ENCODE data around the gene CAMSAP2.

The CAMSAP2 gene

GRCh38 chr1:200831091-200831490 is 92.4 kb downstream of the CAMSAP2 start:
- peaks cover 0 to 18% (median 0%) of the 10 kb centered on the region in 11 experiments; a peak in 3 of 22 replicates for H4K20me1 ChIP-seq
- peaks cover 3 to 39% (median 15%) of the 10 kb centered on the region in 11 experiments; a peak in 20 of 22 replicates for H3K36me3 ChIP-seq
- H3K27me3 ChIP-seq = no peaks in the 10 kb centered on the region
- no peak overlapping the region for H3K9ac ChIP-seq
- H3K4me1 ChIP-seq = peaks cover 0 to 28% (median 20%) of the 10 kb centered on the region in 10 experiments; a peak in 15 of 20 replicates
- no peak overlapping the region for H3K4me2 ChIP-seq
- H3K4me3 ChIP-seq = no peak overlapping the region
- peaks cover under 1 to 4% (median 2%) of the 10 kb centered on the region in 11 experiments; a peak in 20 of 22 replicates for H3K9me3 ChIP-seq (replicated peaks in 1 of 11)
- no peak overlapping the region for H3K27ac ChIP-seq
- TF ChIP-seq Cebpa-rat (IDR thresholded peaks at IDR 0.05) = no peak

GRCh38 chr1:200834383-200834782 is 95.7 kb downstream of the CAMSAP2 start:
- no peak overlapping the region for H3K9ac ChIP-seq
- peaks cover 0 to 7% (median 0%) of the 10 kb centered on the region in 10 experiments; a peak in 3 of 20 replicates for H3K4me1 ChIP-seq
- H3K27ac ChIP-seq = no peak overlapping the region
- H3K4me3 ChIP-seq = no peak overlapping the region
- peaks cover 10 to 58% (median 24%) of the 10 kb centered on the region in 11 experiments; a peak in 20 of 22 replicates for H3K36me3 ChIP-seq
- no peak overlapping the region for H3K4me2 ChIP-seq
- no peak for TF ChIP-seq Cebpa-rat (IDR thresholded peaks at IDR 0.05)
- H3K9me3 ChIP-seq (replicated peaks in 1 of 11) = peaks cover 8 to 15% (median 13%) of the 10 kb centered on the region in 11 experiments
- peaks cover 0 to 37% (median 0%) of the 10 kb centered on the region in 11 experiments; a peak in 3 of 22 replicates for H4K20me1 ChIP-seq
- H3K27me3 ChIP-seq = no peaks in the 10 kb centered on the region

- TF ChIP-seq Cebpa-rat (IDR thresholded peaks at IDR 0.05) = no peak
- H3K4me2 ChIP-seq = no peak overlapping the region
- H3K27me3 ChIP-seq = no peaks in the 10 kb centered on the region
- no peak overlapping the region for H3K27ac ChIP-seq
- no peaks in the 10 kb centered on the region; a peak in 1 of 20 replicates for H3K4me1 ChIP-seq
- peaks cover 0 to 31% (median 0%) of the 10 kb centered on the region in 11 experiments; a peak in 3 of 22 replicates for H4K20me1 ChIP-seq
- H3K9ac ChIP-seq = no peak overlapping the region
- H3K9me3 ChIP-seq (replicated peaks in 1 of 11) = peaks cover 8 to 15% (median 13%) of the 10 kb centered on the region in 11 experiments
- H3K4me3 ChIP-seq = no peak overlapping the region
- H3K36me3 ChIP-seq = peaks cover 10 to 71% (median 26%) of the 10 kb centered on the region in 11 experiments; a peak in 20 of 22 replicates
These were observed 97.5 kb downstream of the CAMSAP2 start for GRCh38 chr1:200836213-200836612.

GRCh38 chr1:200837931-200838571 is 99.4 kb downstream of the CAMSAP2 start:
- peaks cover 0 to 29% (median 0%) of the 10 kb centered on the region in 11 experiments; a peak in 3 of 22 replicates for H4K20me1 ChIP-seq
- H3K4me2 ChIP-seq = no peak overlapping the region
- no peak overlapping the region for H3K9ac ChIP-seq
- peaks cover 8 to 15% (median 13%) of the 10 kb centered on the region in 11 experiments for H3K9me3 ChIP-seq (replicated peaks in 1 of 11)
- no peak overlapping the region for H3K4me3 ChIP-seq
- no peak for TF ChIP-seq Cebpa-rat (IDR thresholded peaks at IDR 0.05)
- no peaks in the 10 kb centered on the region for H3K27me3 ChIP-seq
- peaks cover 13 to 77% (median 26%) of the 10 kb centered on the region in 11 experiments for H3K36me3 ChIP-seq
- no peak overlapping the region for H3K27ac ChIP-seq
- H3K4me1 ChIP-seq = no peaks in the 10 kb centered on the region

- H3K27me3 ChIP-seq = no peaks in the 10 kb centered on the region
- H4K20me1 ChIP-seq = peaks cover 0 to 29% (median 0%) of the 10 kb centered on the region in 11 experiments; a peak in 3 of 22 replicates
- no peak for TF ChIP-seq Cebpa-rat (IDR thresholded peaks at IDR 0.05)
- H3K9me3 ChIP-seq (replicated peaks in 1 of 11) = peaks cover 8 to 15% (median 13%) of the 10 kb centered on the region in 11 experiments
- H3K9ac ChIP-seq = no peak overlapping the region; a peak in 1 of 22 replicates
- H3K36me3 ChIP-seq = peaks cover 13 to 79% (median 24%) of the 10 kb centered on the region in 11 experiments
- H3K4me3 ChIP-seq = no peak overlapping the region
- H3K4me2 ChIP-seq = no peak overlapping the region
- no peaks in the 10 kb centered on the region for H3K4me1 ChIP-seq
- H3K27ac ChIP-seq = no peak overlapping the region
These were observed 100.2 kb downstream of the CAMSAP2 start for GRCh38 chr1:200838676-200839445.

- H3K36me3 ChIP-seq = peaks cover 25 to 93% (median 53%) of the 10 kb centered on the region in 11 experiments
- no peak overlapping the region for H3K4me2 ChIP-seq
- no peaks in the 10 kb centered on the region for H3K9me3 ChIP-seq (replicated peaks in 1 of 11)
- no peaks in the 10 kb centered on the region for H3K4me1 ChIP-seq
- H3K4me3 ChIP-seq = no peak overlapping the region
- no peak overlapping the region for H3K9ac ChIP-seq
- H3K27me3 ChIP-seq = no peaks in the 10 kb centered on the region
- no peak overlapping the region for H3K27ac ChIP-seq
- no peak for TF ChIP-seq Cebpa-rat (IDR thresholded peaks at IDR 0.05)
- no peaks in the 10 kb centered on the region for H4K20me1 ChIP-seq
These were observed 106.7 kb downstream of the CAMSAP2 start for GRCh38 chr1:200845360-200845759.

GRCh38 chr1:200846398-200846797 is 107.7 kb downstream of the CAMSAP2 start:
- no peak overlapping the region for H3K27ac ChIP-seq
- no peaks in the 10 kb centered on the region for H3K27me3 ChIP-seq
- H3K4me3 ChIP-seq = no peak overlapping the region
- no peak for TF ChIP-seq Cebpa-rat (IDR thresholded peaks at IDR 0.05)
- H3K9me3 ChIP-seq (replicated peaks in 1 of 11) = no peaks in the 10 kb centered on the region
- no peak overlapping the region for H3K4me2 ChIP-seq
- peaks cover 34 to 97% (median 64%) of the 10 kb centered on the region in 11 experiments for H3K36me3 ChIP-seq
- H3K4me1 ChIP-seq = no peaks in the 10 kb centered on the region
- no peak overlapping the region for H3K9ac ChIP-seq
- H4K20me1 ChIP-seq = no peaks in the 10 kb centered on the region

GRCh38 chr1:200849430-200849829 is 110.7 kb downstream of the CAMSAP2 start:
- no peak for TF ChIP-seq Cebpa-rat (IDR thresholded peaks at IDR 0.05)
- H3K4me3 ChIP-seq = no peak overlapping the region
- H4K20me1 ChIP-seq = no peaks in the 10 kb centered on the region
- H3K27me3 ChIP-seq = no peaks in the 10 kb centered on the region
- no peak overlapping the region for H3K9ac ChIP-seq
- H3K9me3 ChIP-seq (replicated peaks in 1 of 11) = no peaks in the 10 kb centered on the region
- H3K36me3 ChIP-seq = peaks cover 42 to 97% (median 69%) of the 10 kb centered on the region in 11 experiments
- H3K4me1 ChIP-seq = peaks cover 0 to 6% (median 0%) of the 10 kb centered on the region in 10 experiments; a peak in 2 of 20 replicates
- H3K27ac ChIP-seq = no peak overlapping the region
- H3K4me2 ChIP-seq = no peak overlapping the region

- H3K4me3 ChIP-seq = no peak overlapping the region
- peaks cover 43 to 99% (median 65%) of the 10 kb centered on the region in 11 experiments for H3K36me3 ChIP-seq
- no peaks in the 10 kb centered on the region for H3K9me3 ChIP-seq (replicated peaks in 1 of 11)
- H4K20me1 ChIP-seq = no peaks in the 10 kb centered on the region
- H3K27me3 ChIP-seq = no peaks in the 10 kb centered on the region
- H3K4me2 ChIP-seq = no peak overlapping the region
- TF ChIP-seq Cebpa-rat (IDR thresholded peaks at IDR 0.05) = no peak
- H3K9ac ChIP-seq = no peak overlapping the region
- H3K27ac ChIP-seq = no peak overlapping the region
- peaks cover 0 to 6% (median 0%) of the 10 kb centered on the region in 10 experiments; a peak in 2 of 20 replicates for H3K4me1 ChIP-seq
These were observed 111.9 kb downstream of the CAMSAP2 start for GRCh38 chr1:200850554-200850953.

All from BLaER1 treated with 17β-estradiol and CSF1 and Interleukin-3, amounts not matched to agents 10 nM and 100 nM (cell line).